Kidney (tissue), 14 donors: ENCODE measurements around the gene SMARCD1. TPM values are rescaled to one million over a fixed set of nuclear protein-coding genes. Genes with fewer than 3 reads are reported as not detected.

Experiments used
- DNase-seq, 5 donors: peaks; one replicate each; pipeline ENCODE4 v3.0.0-alpha.2; 2013 to 2020
- FAIRE-seq: peaks from 2 replicates; lab custom pipeline; 2012; peaks lifted over from hg19 to GRCh38; lab: Jason Lieb, UNC
- H3K27ac ChIP-seq, 2 donors: one replicate each; pipeline ENCODE4 v1.7.0; 2013; ENCODE audit warnings: low read depth in 2 of 2, low read length in 2 of 2, inconsistent platforms in 1 of 2
- H3K27me3 ChIP-seq: one replicate; pipeline ENCODE4 v1.7.1; 2013; ENCODE audit warnings: low read length, inconsistent platforms; ENCODE audit not compliant: control insufficient read depth, insufficient read depth
- H3K36me3 ChIP-seq, 3 donors: one replicate each; pipeline versions ENCODE4 v1.7.0 to v1.7.1; 2013; ENCODE audit warnings: low read length in 3 of 3, control low read depth in 1 of 3, inconsistent platforms in 1 of 3; ENCODE audit not compliant: insufficient read depth in 3 of 3, control insufficient read depth in 2 of 3
- H3K4me1 ChIP-seq, 3 donors: one replicate each; pipeline versions ENCODE4 v1.7.0 to v1.7.1; 2013; ENCODE audit warnings: low read length in 3 of 3, inconsistent platforms in 1 of 3, low read depth in 1 of 3; ENCODE audit not compliant: control insufficient read depth in 2 of 3, insufficient read depth in 2 of 3
- H3K4me3 ChIP-seq, 3 donors: one replicate each; pipeline versions ENCODE4 v1.7.0 to v1.8.1; 2013; ENCODE audit warnings: low read length in 3 of 3, control low read depth in 1 of 3, inconsistent platforms in 1 of 3
- H3K9ac ChIP-seq, 3 donors: one replicate each; pipeline versions ENCODE4 v1.7.0 to v1.7.1; 2013; ENCODE audit warnings: low read length in 3 of 3, control low read depth in 1 of 3, inconsistent platforms in 1 of 3
- H3K9me3 ChIP-seq, 3 donors: one replicate each; pipeline versions ENCODE4 v1.7.0 to v1.7.1; 2013; ENCODE audit warnings: low read length in 3 of 3, control low read depth in 1 of 3, inconsistent platforms in 1 of 3; ENCODE audit not compliant: control insufficient read depth in 2 of 3, insufficient read depth in 1 of 3
- CTCF ChIP-seq: IDR thresholded peaks from 3 replicates; pipeline ENCODE4 v1.5.1; 2012; ENCODE audit warnings: mild to moderate bottlenecking, moderate library complexity, borderline replicate concordance; ENCODE audit not compliant: insufficient read depth; ENCODE audit errors: extremely low read depth
- intact Hi-C: fragments of 100-400 bp; cut with DNase I; formaldehyde crosslinking; loops from one replicate; pipeline ENCODE4 v1.11.1; 2022
- polyA plus RNA-seq: library from polyadenylated mRNA; stranded (reverse); fragments of 350-450 nt; fragmentation: Illumina TruSeq; extraction: RNeasy Lipid Tissue Mini Kit (QIAGEN cat#74804); gene quantifications from one replicate; pipeline ENCODE4 v1.2.3, GENCODE V29; 2014; ENCODE audit warnings: low read depth, low replicate concordance; ENCODE audit not compliant: insufficient read depth
- total RNA-seq: library from RNA; stranded (reverse); fragmentation: NEBNext Ultra II Directional; extraction: Animal tissue kit (Norgen Biotek cat#: 25700); gene quantifications from one replicate; pipeline ENCODE4 v1.2.1, GENCODE V29; 2021
- donor health status: control.
- donor health status: control.
- donor health status: control.
- donor health status: control.
- donor health status: control.
- donor health status: DM: yes; HTN: yes; CAD: no.
- donor health status: Normal renal cell carcinoma (clear cell type).

SMARCD1 gene
- total and polyA plus RNA-seq, 2 donors from 2014 or later: 21.9 to 51.1 TPM

GRCh38 chr12:50085615-50086072 lies 502 bp downstream of the SMARCD1 start:
- Histone ChIP-seq H3K27me3 (no peaks in the 10 kb centered on the region), H3K27ac (peak overlapping the region; percentile 79 to 87), H3K9me3 (no peaks in the 10 kb centered on the region), H3K9ac (peak overlapping the region; percentile 38 to 73 (median 71)), H3K4me3 (peak overlapping the region; percentile 74 to 92 (median 84)), H3K36me3 (peaks cover 10 to 32% (median 27%) of the 10 kb centered on the region in 3 donors), H3K4me1 (peaks cover 0 to 10% (median 4%) of the 10 kb centered on the region in 3 donors)
- FAIRE-seq (no peak), DNase-seq (peak in 2 of 5 donors; percentile 36 to 81)
- intact Hi-C loops: no loop called here
- TF ChIP-seq CTCF: no peak

- TF ChIP-seq CTCF: no peak
- Histone ChIP-seq H3K36me3 (peaks cover 10 to 32% (median 29%) of the 10 kb centered on the region in 3 donors), H3K27ac (peak overlapping the region in 1 of 2 donors; percentile 87), H3K27me3 (no peaks in the 10 kb centered on the region), H3K4me1 (peaks cover 0 to 8% (median 4%) of the 10 kb centered on the region in 3 donors), H3K9ac (peak overlapping the region in 1 of 3 donors; percentile 38), H3K9me3 (no peaks in the 10 kb centered on the region), H3K4me3 (peak overlapping the region; percentile 74 to 92 (median 84))
- DNase-seq (peak in 2 of 5 donors; percentile 63 to 64), FAIRE-seq (no peak)
- intact Hi-C loops: no loop called here
Observed at GRCh38 chr12:50086148-50086547, 1.0 kb downstream of the SMARCD1 start.

- TF ChIP-seq CTCF: no peak
- H3K36me3 ChIP-seq: peaks cover 10 to 32% (median 29%) of the 10 kb centered on the region in 3 donors
- FAIRE-seq: no peak
Observed at GRCh38 chr12:50087151-50087550, 2.0 kb downstream of the SMARCD1 start.

More at GRCh38 chr12:50087151-50087550, 2.0 kb downstream of the SMARCD1 start:
- Histone ChIP-seq H3K4me1 (peaks cover 0 to 8% (median 4%) of the 10 kb centered on the region in 3 donors), H3K9me3 (no peaks in the 10 kb centered on the region), H3K9ac (no peak overlapping the region), H3K4me3 (no peak overlapping the region), H3K27ac (no peak overlapping the region), H3K27me3 (no peaks in the 10 kb centered on the region)
- DNase-seq: peak in 1 of 5 donors; percentile 15
- intact Hi-C loops: no loop called here
